Stomach (tissue), 19 donors: ENCODE results near the gene NUTF2. TPM values are rescaled to one million over a fixed set of nuclear protein-coding genes. Genes with fewer than 3 reads are reported as not detected.

Experiments
- DNase-seq, 2 donors: peaks; one replicate each; pipeline versions ENCODE4 v3.0.0 to v3.0.0-alpha.2; 2013 to 2019
- H3K27ac ChIP-seq, 5 donors: fragments of 200-600 bp in 4 of 5; sonication (generic) in 4 of 5; one replicate each; pipeline ENCODE4 v1.5.1; 2013 to 2019; ENCODE audit warnings: mild to moderate bottlenecking in 1 of 5, moderate library complexity in 1 of 5
- H3K27me3 ChIP-seq, 3 donors: fragments of 200-600 bp; sonication (generic); one replicate each; pipeline ENCODE4 v1.5.1; 2017 to 2019; ENCODE audit warnings: mixed run types in 1 of 3
- H3K36me3 ChIP-seq, 4 donors: fragments of 200-600 bp; sonication (generic); 1 replicate in 3 of 4; 2 replicates in 1 of 4; pipeline ENCODE4 v1.5.1; 2016 to 2019
- H3K4me1 ChIP-seq, 4 donors: fragments of 200-600 bp; sonication (generic); one replicate each; pipeline ENCODE4 v1.5.1; 2016 to 2019
- H3K4me3 ChIP-seq, 4 donors: fragments of 200-600 bp; sonication (generic) in 3 of 4; one replicate each; pipeline ENCODE4 v1.5.1; 2016 to 2019; ENCODE audit warnings: mild to moderate bottlenecking in 1 of 4
- H3K9me3 ChIP-seq, 4 donors: fragments of 200-600 bp; sonication (generic); one replicate each; pipeline ENCODE4 v1.5.1; 2016 to 2019
- EP300 ChIP-seq: sonication (generic); formaldehyde crosslinking; IDR thresholded peaks from one replicate; pipeline ENCODE4 v1.6.1; 2017; ENCODE audit warnings: antibody characterized with exemption
- POLR2A ChIP-seq, 4 donors: fragments of 450-650 bp; IDR thresholded peaks; one replicate each; pipeline ENCODE4 v1.6.1; 2016; ENCODE audit warnings: antibody characterized with exemption in 4 of 4, control low read depth in 2 of 4, mild to moderate bottlenecking in 1 of 4, moderate library complexity in 1 of 4
- POLR2AphosphoS5 ChIP-seq, 3 donors: sonication (generic); formaldehyde crosslinking; IDR thresholded peaks; one replicate each; pipeline ENCODE4 v1.6.1; 2016; ENCODE audit warnings: antibody characterized with exemption in 3 of 3
- WGBS, 5 donors: extraction: QIAGEN DNeasy Blood & Tissue Kit in 3 of 5; methylation state at CpG; one replicate each; pipeline versions ENCODE4 v1.1.5 to v1.1.7; 2013 to 2018; 5-methylcytosine and 5-hydroxymethylcytosine counted together
- intact Hi-C: fragments of 100-400 bp; cut with DNase I; formaldehyde crosslinking; loops from one replicate; pipeline ENCODE4 v1.15.1; 2023; ENCODE audit warnings: low total_unique reads
- long read RNA-seq, 10 donors: transcript quantifications; one replicate each; lab custom pipeline, GENCODE V29; 2026
- polyA plus RNA-seq, 3 donors: library from polyadenylated mRNA; stranded (reverse); fragments of 200-250 nt; gene quantifications; one replicate each; pipeline ENCODE4 v1.2.3, GENCODE V29; 2013
- total RNA-seq, 5 donors: library from RNA; depleted of rRNA; stranded (reverse); fragments of >200 nt; gene quantifications; one replicate each; pipeline versions ENCODE4 v1.1.0 to v1.2.3, GENCODE V29; 2014 to 2016
- TF ChIP-seq, protein P1 (sequence below), 7 experiments: fragments of 450-650 bp in 4 of 7; fragments of 200-600 bp in 3 of 7; sonication (generic) in 3 of 7; IDR thresholded peaks; one replicate each; pipeline ENCODE4 v1.5.1; 2016 to 2019; ENCODE audit warnings: antibody characterized with exemption in 7 of 7, control low read depth in 2 of 7, mild to moderate bottlenecking in 1 of 7
- donor health status: healthy with polysubstance abuse.
- donor health status: Bipolar disorder and iron deficiency.
- donor health status: healthy.

NUTF2 gene
- total RNA-seq (10 to 100 TPM in 4 of 5 donors, 1 to 10 TPM in 1; 9.3 to 64.7 (median 25.7) TPM), polyA plus RNA-seq (100 to 1,000 TPM in 2 of 3 donors, 10 to 100 TPM in 1; 92.0 to 125 (median 112) TPM)
- long read RNA-seq, donor 1, transcript NUTF2-201 (5 exons, 2,321 nt), result minor isoform, 14 of 80 reads
- long read RNA-seq, donor 1, transcript NUTF2-208 (1 exons, 2,608 nt), result major isoform, 61 of 80 reads
- long read RNA-seq, donor 1, partial matches to known transcripts, result 0 of 80 reads
- long read RNA-seq, donor 1, other reads (novel, unspliced or antisense), result 0 of 80 reads
- long read RNA-seq, donor 2, transcript NUTF2-201 (5 exons, 2,321 nt), result minor isoform, 41 of 105 reads
- long read RNA-seq, donor 2, transcript NUTF2-208 (1 exons, 2,608 nt), result major isoform, 60 of 105 reads
- long read RNA-seq, donor 2, partial matches to known transcripts, result 0 of 105 reads
- long read RNA-seq, donor 2, other reads (novel, unspliced or antisense), result 0 of 105 reads
- long read RNA-seq, donor 3, transcript NUTF2-208 (1 exons, 2,608 nt), result major isoform, 43 of 71 reads
- long read RNA-seq, donor 3, transcript NUTF2-201 (5 exons, 2,321 nt), result minor isoform, 24 of 71 reads
- long read RNA-seq, donor 3, partial matches to known transcripts, result 0 of 71 reads
- long read RNA-seq, donor 3, other reads (novel, unspliced or antisense), result 0 of 71 reads
- long read RNA-seq, donor 4, transcript NUTF2-208 (1 exons, 2,608 nt), result major isoform, 11 of 18 reads
- long read RNA-seq, donor 4, partial matches to known transcripts, result 0 of 18 reads
- long read RNA-seq, donor 4, other reads (novel, unspliced or antisense), result 0 of 18 reads
- long read RNA-seq, donor 5, transcript NUTF2-208 (1 exons, 2,608 nt), result major isoform, 56 of 109 reads
- long read RNA-seq, donor 5, transcript NUTF2-204 (3 exons, 593 nt), result minor isoform, 8 of 109 reads
- long read RNA-seq, donor 5, transcript NUTF2-201 (5 exons, 2,321 nt), result minor isoform, 31 of 109 reads
- long read RNA-seq, donor 5, partial matches to known transcripts, result 11 of 109 reads
- long read RNA-seq, donor 5, other reads (novel, unspliced or antisense), result 0 of 109 reads
- long read RNA-seq, donor 6, transcript NUTF2-208 (1 exons, 2,608 nt), result major isoform, 146 of 250 reads
- long read RNA-seq, donor 6, transcript NUTF2-201 (5 exons, 2,321 nt), result minor isoform, 79 of 250 reads
- long read RNA-seq, donor 6, partial matches to known transcripts, result 15 of 250 reads
- long read RNA-seq, donor 6, other reads (novel, unspliced or antisense), result 0 of 250 reads
- long read RNA-seq, donor 7, transcript NUTF2-201 (5 exons, 2,321 nt), result minor isoform, 37 of 130 reads
- long read RNA-seq, donor 7, transcript NUTF2-204 (3 exons, 593 nt), result minor isoform, 6 of 130 reads
- long read RNA-seq, donor 7, transcript NUTF2-208 (1 exons, 2,608 nt), result major isoform, 71 of 130 reads
- long read RNA-seq, donor 7, partial matches to known transcripts, result 10 of 130 reads
- long read RNA-seq, donor 7, other reads (novel, unspliced or antisense), result 0 of 130 reads
- long read RNA-seq, donor 8, transcript NUTF2-201 (5 exons, 2,321 nt), result minor isoform, 37 of 117 reads
- long read RNA-seq, donor 8, transcript NUTF2-208 (1 exons, 2,608 nt), result major isoform, 68 of 117 reads
- long read RNA-seq, donor 8, partial matches to known transcripts, result 6 of 117 reads
- long read RNA-seq, donor 8, other reads (novel, unspliced or antisense), result 0 of 117 reads
- long read RNA-seq, donor 9, transcript NUTF2-208 (1 exons, 2,608 nt), result major isoform, 115 of 190 reads
- long read RNA-seq, donor 9, transcript NUTF2-201 (5 exons, 2,321 nt), result minor isoform, 42 of 190 reads
- long read RNA-seq, donor 9, transcript NUTF2-204 (3 exons, 593 nt), result minor isoform, 12 of 190 reads
- long read RNA-seq, donor 9, partial matches to known transcripts, result 18 of 190 reads
- long read RNA-seq, donor 9, other reads (novel, unspliced or antisense), result 0 of 190 reads
- long read RNA-seq, donor 10, transcript NUTF2-208 (1 exons, 2,608 nt), result major isoform, 27 of 38 reads
- long read RNA-seq, donor 10, transcript NUTF2-201 (5 exons, 2,321 nt), result minor isoform, 9 of 38 reads
- long read RNA-seq, donor 10, partial matches to known transcripts, result 0 of 38 reads
- long read RNA-seq, donor 10, other reads (novel, unspliced or antisense), result 0 of 38 reads

- Histone ChIP-seq H3K36me3 (peaks cover 0 to 8% (median 0%) of the 10 kb centered on the region in 4 donors), H3K9me3 (no peaks in the 10 kb centered on the region), H3K4me1 (peaks cover 41 to 70% (median 66%) of the 10 kb centered on the region in 4 donors), H3K4me3 (peak within 1 kb of the TSS; percentile 86 to 100 (median 99)), H3K27me3 (no peaks in the 10 kb centered on the region), H3K27ac (peak within 1 kb of the TSS; percentile 90 to 100 (median 97))
- WGBS, 5 donors, result 0 to 1% (median 0%) methylated on average over 27 to 57 of the region's 57 CpGs
- DNase-seq, result peak; percentile 96 to 98
- intact Hi-C loops, result no loop called here
- TF ChIP-seq POLR2AphosphoS5 (IDR thresholded peaks at IDR 0.05) (peak; percentile 62 to 90 (median 77)), POLR2A (IDR thresholded peaks at IDR 0.05) (no peak), EP300 (no peak)
- TF ChIP-seq, protein P1, sequence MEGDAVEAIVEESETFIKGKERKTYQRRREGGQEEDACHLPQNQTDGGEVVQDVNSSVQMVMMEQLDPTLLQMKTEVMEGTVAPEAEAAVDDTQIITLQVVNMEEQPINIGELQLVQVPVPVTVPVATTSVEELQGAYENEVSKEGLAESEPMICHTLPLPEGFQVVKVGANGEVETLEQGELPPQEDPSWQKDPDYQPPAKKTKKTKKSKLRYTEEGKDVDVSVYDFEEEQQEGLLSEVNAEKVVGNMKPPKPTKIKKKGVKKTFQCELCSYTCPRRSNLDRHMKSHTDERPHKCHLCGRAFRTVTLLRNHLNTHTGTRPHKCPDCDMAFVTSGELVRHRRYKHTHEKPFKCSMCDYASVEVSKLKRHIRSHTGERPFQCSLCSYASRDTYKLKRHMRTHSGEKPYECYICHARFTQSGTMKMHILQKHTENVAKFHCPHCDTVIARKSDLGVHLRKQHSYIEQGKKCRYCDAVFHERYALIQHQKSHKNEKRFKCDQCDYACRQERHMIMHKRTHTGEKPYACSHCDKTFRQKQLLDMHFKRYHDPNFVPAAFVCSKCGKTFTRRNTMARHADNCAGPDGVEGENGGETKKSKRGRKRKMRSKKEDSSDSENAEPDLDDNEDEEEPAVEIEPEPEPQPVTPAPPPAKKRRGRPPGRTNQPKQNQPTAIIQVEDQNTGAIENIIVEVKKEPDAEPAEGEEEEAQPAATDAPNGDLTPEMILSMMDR (IDR thresholded peaks at IDR 0.05), result peak in 1 of 7 experiments; percentile 30
Measured at GRCh38 chr16:67846320-67847063, at the start of gene NUTF2. TSS of gene NUTF2 (plus strand) at chr16:67846933. CDS start at chr16:67865131, 18,198 bp downstream.

- H3K4me1 ChIP-seq, result peaks cover 8 to 48% (median 26%) of the 10 kb centered on the region in 4 donors
- no peak overlapping the region for H3K27ac ChIP-seq
- H3K36me3 ChIP-seq, result peaks cover 4 to 74% (median 60%) of the 10 kb centered on the region in 4 donors
- H3K27me3 ChIP-seq, result no peaks in the 10 kb centered on the region
- H3K9me3 ChIP-seq, result no peaks in the 10 kb centered on the region
- 79 to 93% (median 88%) methylated on average over 7 of the region's 7 CpGs for WGBS, 5 donors
- TF ChIP-seq EP300 (no peak), POLR2A (IDR thresholded peaks at IDR 0.05) (no peak), POLR2AphosphoS5 (IDR thresholded peaks at IDR 0.05) (no peak)
- TF ChIP-seq, protein P1 (IDR thresholded peaks at IDR 0.05), result no peak
- no peak for DNase-seq
- intact Hi-C loops, result no loop called here
- H3K4me3 ChIP-seq, result no peak overlapping the region
Measured at GRCh38 chr16:67800338-67800926, 46.3 kb upstream of the NUTF2 start.

DNA sequence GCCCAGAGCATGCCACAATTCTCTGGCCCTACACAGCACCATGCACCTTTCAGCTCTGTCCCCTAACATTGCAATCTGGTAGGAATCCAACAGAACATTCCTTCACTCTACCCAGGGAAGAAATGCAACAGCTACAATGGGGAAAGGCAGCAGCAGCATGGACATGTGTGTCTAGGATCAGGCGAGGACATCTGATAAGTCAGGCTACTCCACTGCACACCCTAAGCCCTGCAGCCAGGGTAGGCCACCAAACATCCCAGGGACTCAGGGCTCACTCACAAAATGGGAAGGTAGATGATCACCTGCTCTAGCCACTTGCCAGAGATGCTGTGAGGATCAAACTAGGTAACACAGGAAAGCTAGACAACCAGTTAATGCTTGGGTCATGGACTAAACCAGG lies 45.5 kb upstream of the NUTF2 start:
- H3K4me3 ChIP-seq, result no peak overlapping the region
- no peaks in the 10 kb centered on the region for H3K9me3 ChIP-seq
- no peak for DNase-seq
- TF ChIP-seq, protein P1 (IDR thresholded peaks at IDR 0.05), result no peak
- TF ChIP-seq POLR2A (IDR thresholded peaks at IDR 0.05) (no peak), EP300 (no peak), POLR2AphosphoS5 (IDR thresholded peaks at IDR 0.05) (no peak)
- H3K27me3 ChIP-seq, result no peaks in the 10 kb centered on the region
- peaks cover 13 to 53% (median 32%) of the 10 kb centered on the region in 4 donors for H3K4me1 ChIP-seq
- no peak overlapping the region for H3K27ac ChIP-seq
- H3K36me3 ChIP-seq, result peaks cover 4 to 74% (median 60%) of the 10 kb centered on the region in 4 donors
- intact Hi-C loops, result no loop called here
- WGBS, 5 donors, result 69 to 100% (median 82%) methylated on average over 1 of the region's 1 CpG
